HFFc6 (cell line): ENCODE data around the gene GATA6. TPM values are rescaled to one million over a fixed set of nuclear protein-coding genes. Genes with fewer than 3 reads are reported as not detected.

ENCODE experiments used
- DNase-seq: peaks from one replicate; pipeline ENCODE4 v3.0.0-alpha.2; 2018
- H3K27ac Mint-ChIP-seq: 2 replicates; pipeline ENCODE4 v1.8.0; 2020; ENCODE audit warnings: mild to moderate bottlenecking, mixed read lengths
- H3K27me3 Mint-ChIP-seq: 2 replicates; pipeline ENCODE4 v1.8.0; 2021; ENCODE audit warnings: mild to moderate bottlenecking, moderate library complexity, mixed read lengths; ENCODE audit not compliant: insufficient read depth
- H3K36me3 Mint-ChIP-seq: 2 replicates; pipeline ENCODE4 v1.8.0; 2021; ENCODE audit warnings: low read depth, mixed read lengths
- H3K4me1 Mint-ChIP-seq: 2 replicates; pipeline ENCODE4 v1.8.0; 2020; ENCODE audit warnings: low read depth, mixed read lengths
- H3K4me3 Mint-ChIP-seq: 2 replicates; pipeline ENCODE4 v1.8.0; 2020; ENCODE audit warnings: mild to moderate bottlenecking, moderate library complexity, mixed read lengths
- H3K9me3 Mint-ChIP-seq: 2 replicates; pipeline ENCODE4 v1.8.0; 2020; ENCODE audit warnings: mild to moderate bottlenecking, mixed read lengths
- CTCF ChIP-seq: fragments of 200-600 bp; sonication (generic); IDR thresholded peaks from 2 replicates; pipeline ENCODE4 v1.5.0; 2021; ENCODE audit warnings: antibody characterized with exemption, mild to moderate bottlenecking
- total RNA-seq, 6 experiments: library from RNA; stranded (reverse); fragmentation: NEBNext Ultra II Directional; extraction: Animal tissue kit (Norgen Biotek cat#: 25700); gene quantifications; 2 replicates in 1 of 6; 3 replicates in 5 of 6; pipeline ENCODE4 v1.2.3, GENCODE V29; 2021

GATA6 gene
- total RNA-seq, 6 experiments from 2014 or later: 0.28 to 1.8 (median 1.5) TPM

- H3K27me3 Mint-ChIP-seq: peaks cover 24% of the 10 kb centered on the region; the same call in 1 of the 2 replicates
- DNase-seq: no peak
- H3K4me3 Mint-ChIP-seq: no peak overlapping the region
- no peak for TF ChIP-seq CTCF
- H3K4me1 Mint-ChIP-seq: no peaks in the 10 kb centered on the region
- no peak overlapping the region for H3K27ac Mint-ChIP-seq
- no peaks in the 10 kb centered on the region for H3K36me3 Mint-ChIP-seq
- no peaks in the 10 kb centered on the region for H3K9me3 Mint-ChIP-seq
These were observed 28.8 kb downstream of the GATA6 start for GRCh38 chr18:22198163-22198562.

GRCh38 chr18:22199005-22199404, 29.6 kb downstream of the GATA6 start:
- H3K9me3 Mint-ChIP-seq: no peaks in the 10 kb centered on the region
- TF ChIP-seq CTCF: no peak
- no peak for DNase-seq
- peaks cover 16% of the 10 kb centered on the region; the same call in 1 of the 2 replicates for H3K27me3 Mint-ChIP-seq
- no peaks in the 10 kb centered on the region for H3K4me1 Mint-ChIP-seq
- H3K27ac Mint-ChIP-seq: no peak overlapping the region
- no peaks in the 10 kb centered on the region for H3K36me3 Mint-ChIP-seq
- H3K4me3 Mint-ChIP-seq: no peak overlapping the region

GRCh38 chr18:22200611-22201225, 31.3 kb downstream of the GATA6 start:
- no peak for TF ChIP-seq CTCF
- H3K27me3 Mint-ChIP-seq: peaks cover 23% of the 10 kb centered on the region; the same call in 1 of the 2 replicates
- H3K27ac Mint-ChIP-seq: no peak overlapping the region
- no peak overlapping the region for H3K4me3 Mint-ChIP-seq
- no peaks in the 10 kb centered on the region for H3K9me3 Mint-ChIP-seq
- DNase-seq: no peak
- no peaks in the 10 kb centered on the region for H3K36me3 Mint-ChIP-seq
- no peaks in the 10 kb centered on the region for H3K4me1 Mint-ChIP-seq

- peaks cover 18% of the 10 kb centered on the region for H3K27me3 Mint-ChIP-seq
- TF ChIP-seq CTCF: no peak
- no peaks in the 10 kb centered on the region for H3K4me1 Mint-ChIP-seq
- no peak overlapping the region for H3K27ac Mint-ChIP-seq
- H3K4me3 Mint-ChIP-seq: no peak overlapping the region
- no peak for DNase-seq
- no peaks in the 10 kb centered on the region for H3K36me3 Mint-ChIP-seq
- H3K9me3 Mint-ChIP-seq: no peaks in the 10 kb centered on the region
These were observed 33.6 kb downstream of the GATA6 start for GRCh38 chr18:22203035-22203434.

- H3K27me3 Mint-ChIP-seq: peaks cover 18% of the 10 kb centered on the region
- H3K9me3 Mint-ChIP-seq: no peaks in the 10 kb centered on the region
- H3K4me3 Mint-ChIP-seq: no peak overlapping the region
- no peaks in the 10 kb centered on the region for H3K36me3 Mint-ChIP-seq
- DNase-seq: no peak
- no peak for TF ChIP-seq CTCF
- H3K27ac Mint-ChIP-seq: no peak overlapping the region
- no peaks in the 10 kb centered on the region for H3K4me1 Mint-ChIP-seq
These were observed 34.3 kb downstream of the GATA6 start for GRCh38 chr18:22203536-22204213.
